T-helper 2 cell (primary cell): ENCODE results near the gene MS4A10.
"Not testable (repeated sequence)": the region's sequence is repeated elsewhere in the genome, so short reads cannot be mapped to it uniquely, and the experiment has no call there.

Experiments
- DNase-seq, 5 experiments: peaks; one replicate each; pipeline versions ENCODE4 v3.0.0 to v3.0.0-alpha.2; 2012 to 2022
- total RNA-seq, 2 donors: gene quantifications; one replicate each; lab custom pipeline; 2026; lab: John Stamatoyannopoulos, UW

The MS4A10 gene
- 0 reads per million in 2 donors for total RNA-seq

- no peak for DNase-seq
Measured at GRCh38 chr11:60785136-60785535, at the start of gene MS4A10. TSS of gene MS4A10 (plus strand) at chr11:60785333. CDS start at chr11:60790336, 5,003 bp downstream.

- DNase-seq: no peak
Measured at GRCh38 chr11:60739114-60739513, 46.0 kb upstream of the MS4A10 start.

DNA sequence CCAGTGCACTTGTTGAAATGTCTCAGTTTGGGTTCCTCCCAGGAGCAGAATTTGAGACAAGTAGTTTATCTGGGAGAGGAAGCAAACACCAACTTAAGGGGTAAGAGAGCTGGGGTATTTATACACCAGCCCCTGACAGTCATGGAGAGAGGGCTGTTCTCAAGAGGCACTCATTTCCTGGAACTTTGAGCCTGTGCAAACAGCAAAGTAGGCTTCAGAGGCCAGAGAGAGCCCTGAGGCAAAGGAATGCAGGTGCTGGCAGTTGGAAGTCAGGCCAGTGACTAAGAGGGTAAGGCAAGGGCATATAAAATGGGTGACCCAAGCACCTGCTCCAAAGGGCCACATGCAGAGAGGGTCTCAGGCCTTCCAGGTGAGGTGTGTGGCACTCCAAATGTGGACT, 44.6 kb upstream of the MS4A10 start:
- DNase-seq: no peak

GRCh38 chr11:60741421-60741820, 43.7 kb upstream of the MS4A10 start:
- DNase-seq: no peak

DNA sequence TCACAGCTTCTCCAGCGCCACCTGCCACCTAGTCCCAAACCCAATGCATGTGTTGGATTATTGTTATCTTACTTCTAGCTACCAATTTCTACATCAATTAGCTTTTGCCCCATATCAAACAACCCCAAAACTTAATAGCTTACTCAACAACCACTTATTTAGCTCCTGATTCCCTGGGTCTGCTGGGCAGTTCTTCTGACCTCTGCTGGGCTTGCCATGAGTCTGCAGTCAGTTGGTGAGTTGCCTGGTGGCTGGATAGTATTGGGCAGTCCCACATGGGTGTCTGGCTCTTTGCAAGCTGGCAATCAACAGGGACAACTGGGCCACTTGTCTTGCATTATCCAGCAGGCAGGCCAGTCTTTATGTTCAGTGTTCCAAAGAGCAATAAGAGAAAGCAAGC, 42.1 kb upstream of the MS4A10 start:
- DNase-seq: no peak

- DNase-seq: no peak
Measured at GRCh38 chr11:60744114-60744513, 41.0 kb upstream of the MS4A10 start.

- DNase-seq: no peak
Measured at GRCh38 chr11:60747359-60747873, 37.7 kb upstream of the MS4A10 start.

- no peak for DNase-seq
Measured at GRCh38 chr11:60748225-60748624, 36.9 kb upstream of the MS4A10 start.

GRCh38 chr11:60748821-60749220, 36.3 kb upstream of the MS4A10 start:
- DNase-seq: no peak

- DNase-seq: no peak
Measured at GRCh38 chr11:60750911-60751310, 34.2 kb upstream of the MS4A10 start.

GRCh38 chr11:60753309-60753708, 31.8 kb upstream of the MS4A10 start:
- no peak for DNase-seq

- DNase-seq: no peak
Measured at GRCh38 chr11:60754887-60755286, 30.2 kb upstream of the MS4A10 start.

- DNase-seq: peak in 1 of 5 experiments; percentile 34
Measured at GRCh38 chr11:60756307-60757032, 28.7 kb upstream of the MS4A10 start, which contains the start of gene MS4A15. TSS of gene MS4A15 (plus strand) at chr11:60756867. CDS start at chr11:60763734, 6,867 bp downstream.

DNA sequence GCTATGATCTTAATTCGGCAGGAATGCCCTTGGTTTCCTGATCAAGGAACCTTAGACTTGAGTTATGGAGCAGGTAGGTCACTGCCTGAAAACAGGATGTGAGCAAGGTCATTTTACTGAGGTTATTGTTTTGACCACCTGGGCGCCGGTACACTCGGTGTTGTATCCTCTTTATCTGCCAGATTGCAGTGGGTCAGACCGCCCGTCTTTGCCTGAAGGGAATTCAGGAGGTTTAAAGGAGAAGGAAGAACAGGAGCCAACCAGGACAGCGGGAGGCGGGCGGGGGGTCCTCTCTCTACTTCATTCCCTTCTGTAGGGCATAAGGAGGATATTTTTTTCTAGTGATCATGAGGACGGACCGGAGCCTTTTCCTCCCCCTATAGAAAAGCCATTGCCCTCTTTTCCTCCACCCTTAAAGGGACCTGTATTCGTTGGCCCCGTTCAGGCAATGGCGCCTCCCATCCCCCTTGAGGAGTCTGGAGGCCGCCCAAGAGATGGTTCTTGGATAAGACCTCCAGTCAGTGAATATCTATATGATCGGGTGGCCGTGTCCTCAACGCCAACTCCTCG, 27.8 kb upstream of the MS4A10 start:
- no peak for DNase-seq

DNA sequence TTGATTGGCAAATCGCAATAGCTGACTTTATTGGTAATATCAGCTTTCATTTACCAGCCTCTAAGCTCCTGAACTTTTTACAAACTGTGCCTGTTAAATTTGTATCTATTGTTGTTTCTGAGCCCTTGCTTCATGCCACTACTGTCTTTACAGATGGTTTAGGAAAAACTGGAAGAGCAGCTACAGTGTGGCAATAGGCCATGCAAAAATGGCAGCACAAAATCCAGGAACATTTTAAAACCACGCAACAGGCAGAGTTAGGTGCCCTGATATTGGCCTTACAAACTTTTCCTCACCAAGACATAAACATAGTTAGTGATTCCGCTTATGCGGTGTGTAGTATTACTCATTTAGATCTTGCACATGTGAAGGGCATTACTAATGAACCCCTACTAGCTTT, 26.5 kb upstream of the MS4A10 start:
- DNase-seq: not testable (repeated sequence)

DNA sequence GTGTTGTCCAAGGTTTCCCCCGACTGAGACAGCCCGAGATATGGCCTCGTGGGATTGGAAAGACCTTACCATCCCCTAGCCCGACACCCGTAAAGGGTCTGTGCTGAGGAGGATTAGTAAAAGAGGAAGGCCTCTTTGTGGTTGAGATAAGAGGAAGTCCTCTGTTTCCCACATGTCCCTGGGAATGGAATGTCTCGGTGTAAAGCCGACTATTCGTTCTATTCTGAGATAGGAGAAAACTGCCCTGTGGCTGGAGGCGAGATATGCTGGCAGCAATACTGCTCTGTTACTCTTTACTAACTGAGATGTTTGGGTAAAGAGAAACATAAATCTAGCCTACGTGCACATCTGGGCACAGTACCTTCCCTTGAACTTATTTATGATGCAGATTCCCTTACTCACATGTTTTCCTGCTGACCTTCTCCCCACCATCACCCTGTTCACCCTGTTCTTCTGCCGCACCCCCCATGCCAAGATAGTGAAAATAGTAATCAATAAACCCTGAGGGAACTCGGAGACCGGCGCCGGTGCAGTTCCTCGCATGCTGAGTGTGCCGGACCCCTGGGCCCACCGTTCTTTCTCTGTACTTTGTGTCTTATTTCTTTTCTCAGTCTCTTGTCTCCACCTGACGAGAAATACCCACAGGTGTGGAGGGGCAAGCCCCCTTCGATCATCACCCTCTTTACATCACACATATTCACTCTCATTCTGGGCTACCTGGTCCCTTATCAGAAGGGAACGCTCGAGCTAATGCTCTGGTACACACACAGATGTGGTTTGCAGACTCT, 25.5 kb upstream of the MS4A10 start:
- not testable (repeated sequence) for DNase-seq

DNA sequence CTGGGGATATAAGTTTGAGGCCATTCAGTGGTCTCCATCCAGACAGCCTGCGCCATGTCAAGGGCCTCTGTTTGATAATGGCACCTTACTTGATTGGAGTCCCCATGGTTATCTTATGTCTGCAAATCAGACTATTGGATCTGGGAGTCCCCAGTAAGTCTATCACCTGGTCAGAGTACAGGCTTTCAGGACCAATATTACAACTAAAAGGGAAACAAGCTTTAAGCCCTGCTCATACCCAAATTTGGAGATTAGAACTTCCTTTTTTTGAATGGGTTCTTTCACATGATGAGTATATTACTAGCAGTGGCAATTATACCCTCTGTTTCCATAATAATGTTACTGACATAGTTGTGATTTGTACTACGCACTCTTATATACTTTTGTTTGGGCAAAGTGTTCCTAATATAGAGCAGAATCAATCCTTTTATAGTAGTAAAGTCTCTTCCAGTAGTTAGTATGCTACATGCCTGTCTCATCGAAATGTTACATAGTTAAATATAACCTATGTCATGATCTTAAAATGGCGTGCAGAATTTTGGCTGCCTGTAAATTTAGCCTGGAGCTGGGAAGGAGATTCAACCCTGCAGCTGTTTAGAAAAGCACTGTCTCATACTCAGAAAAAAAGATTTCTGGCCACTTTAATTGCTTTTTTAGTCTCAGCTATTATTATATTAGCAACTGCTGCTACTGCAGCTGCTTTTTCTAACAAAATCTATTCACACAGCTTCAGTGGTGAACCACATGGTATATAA, 23.5 kb upstream of the MS4A10 start:
- no peak for DNase-seq

DNA sequence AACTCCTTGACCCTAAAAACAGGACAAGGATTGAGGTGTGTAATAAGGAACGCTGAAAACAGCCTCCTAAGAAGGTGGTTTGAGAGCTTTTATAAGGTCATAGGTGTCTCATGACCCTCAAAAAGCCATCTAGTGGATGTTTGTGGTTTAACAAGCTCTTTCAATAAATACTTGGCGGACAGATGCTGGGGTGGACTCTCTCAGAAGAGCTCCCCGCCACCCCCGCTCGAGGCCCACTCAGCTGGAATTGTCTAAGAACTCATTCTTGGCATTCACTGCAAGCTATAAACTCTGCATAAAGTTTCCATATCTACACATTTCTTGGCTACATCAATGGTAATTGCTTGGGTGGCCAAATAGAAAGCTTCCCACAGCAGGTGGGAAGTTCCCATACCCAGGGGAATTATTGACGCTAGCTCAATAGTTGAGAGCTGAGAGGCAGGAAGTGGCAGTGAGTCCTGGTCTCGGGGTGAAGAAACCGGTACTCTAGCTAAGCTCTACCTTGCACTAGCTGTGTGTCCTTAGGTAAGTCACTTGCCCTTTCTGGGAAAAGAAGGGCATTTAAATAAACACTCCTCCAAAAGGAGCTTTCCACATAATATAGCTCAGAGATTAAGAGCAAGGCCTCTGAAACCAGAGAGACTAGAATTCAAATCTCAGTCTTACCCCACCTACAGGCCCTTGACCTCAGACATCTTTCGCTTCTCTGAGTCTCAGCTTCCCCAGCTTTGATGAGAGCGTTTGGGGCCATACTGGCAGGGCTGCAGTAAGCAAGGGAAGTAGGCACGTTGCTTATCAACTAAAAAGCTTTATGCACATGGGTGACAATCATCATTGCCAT, 22.1 kb upstream of the MS4A10 start:
- no peak for DNase-seq

GRCh38 chr11:60763692-60764369, 21.3 kb upstream of the MS4A10 start:
- no peak for DNase-seq

DNA sequence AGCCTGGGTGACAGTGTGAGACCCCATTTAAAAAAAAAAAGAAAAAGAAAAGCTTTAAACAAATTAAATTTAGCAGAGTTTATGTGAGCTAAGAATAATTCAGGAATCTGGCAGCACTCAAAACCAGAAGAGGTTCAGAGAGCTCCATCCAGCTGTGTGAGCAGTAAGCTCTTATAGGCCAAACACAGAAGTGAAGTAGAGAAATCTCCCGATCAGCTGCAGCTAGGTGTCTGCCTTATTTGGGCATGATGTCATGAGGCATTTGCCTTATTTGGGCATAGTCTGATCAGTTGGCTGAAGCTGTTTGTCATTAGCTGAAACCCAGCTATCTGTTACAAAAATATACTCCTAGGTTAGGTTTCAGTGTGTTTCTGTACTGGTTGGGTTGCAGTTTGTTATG, 20.3 kb upstream of the MS4A10 start:
- DNase-seq: peak in 1 of 5 experiments; percentile 42

GRCh38 chr11:60765355-60765754, 19.8 kb upstream of the MS4A10 start:
- no peak for DNase-seq
